ENCODE results near the gene UBE2E2. TPM values are rescaled to one million over a fixed set of nuclear protein-coding genes. Genes with fewer than 3 reads are reported as not detected.
A peak's percentile ranks its signal among the peaks of the same experiment; 100 is the strongest.

The UBE2E2 gene
- total RNA-seq, 1 experiment from 2014 or later = 38.6 TPM

DNA sequence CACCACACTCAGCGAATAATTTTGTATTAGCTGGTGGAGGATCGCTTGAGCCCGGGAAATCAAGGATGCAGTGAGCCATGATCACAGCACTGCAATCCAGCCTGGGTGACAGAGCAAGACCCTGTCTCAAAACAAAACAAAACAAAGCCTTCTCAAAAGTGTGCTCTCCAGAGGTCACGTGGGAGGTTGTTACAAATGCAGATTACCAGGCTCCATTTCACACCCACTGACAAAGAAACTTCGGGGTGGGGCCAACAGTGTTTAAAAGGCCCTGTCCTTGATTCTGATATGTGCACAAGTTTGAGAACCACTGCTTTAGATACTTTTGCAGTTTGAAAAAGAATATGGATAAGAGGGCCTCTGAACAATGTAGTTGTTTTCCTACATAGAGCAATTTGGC is 80.5 kb downstream of the UBE2E2 start:
- peak overlapping the region in 1 of 3 experiments; percentile 66; a peak in 3 of 7 replicates for H3K27ac Mint-ChIP-seq
- peaks cover 24 to 34% of the 10 kb centered on the region in 2 experiments for H3K4me1 Mint-ChIP-seq
- no peak overlapping the region for H4K91ac ChIP-seq (ENCODE audit: insufficient read length, low read depth, low read length)
- H3K4me3 Mint-ChIP-seq = no peak overlapping the region
- H3K4me2 ChIP-seq (ENCODE audit: insufficient read depth, insufficient read length, low read length) = no peak overlapping the region
- no peaks in the 10 kb centered on the region for H3K9me3 ChIP-seq (ENCODE audit: control insufficient read depth, low read depth, low read length)
- no peak overlapping the region for H2BK12ac ChIP-seq (ENCODE audit: insufficient read length, low read depth, low read length)
- H2BK20ac ChIP-seq (ENCODE audit: low read depth, low read length, poor library complexity, severe bottlenecking) = no peak overlapping the region
- H2BK5ac ChIP-seq (ENCODE audit: insufficient read length, low read length) = no peak overlapping the region
- H3K18ac ChIP-seq (ENCODE audit: insufficient read length, low read depth, low read length) = no peak overlapping the region
- TF ChIP-seq, protein P1, sequence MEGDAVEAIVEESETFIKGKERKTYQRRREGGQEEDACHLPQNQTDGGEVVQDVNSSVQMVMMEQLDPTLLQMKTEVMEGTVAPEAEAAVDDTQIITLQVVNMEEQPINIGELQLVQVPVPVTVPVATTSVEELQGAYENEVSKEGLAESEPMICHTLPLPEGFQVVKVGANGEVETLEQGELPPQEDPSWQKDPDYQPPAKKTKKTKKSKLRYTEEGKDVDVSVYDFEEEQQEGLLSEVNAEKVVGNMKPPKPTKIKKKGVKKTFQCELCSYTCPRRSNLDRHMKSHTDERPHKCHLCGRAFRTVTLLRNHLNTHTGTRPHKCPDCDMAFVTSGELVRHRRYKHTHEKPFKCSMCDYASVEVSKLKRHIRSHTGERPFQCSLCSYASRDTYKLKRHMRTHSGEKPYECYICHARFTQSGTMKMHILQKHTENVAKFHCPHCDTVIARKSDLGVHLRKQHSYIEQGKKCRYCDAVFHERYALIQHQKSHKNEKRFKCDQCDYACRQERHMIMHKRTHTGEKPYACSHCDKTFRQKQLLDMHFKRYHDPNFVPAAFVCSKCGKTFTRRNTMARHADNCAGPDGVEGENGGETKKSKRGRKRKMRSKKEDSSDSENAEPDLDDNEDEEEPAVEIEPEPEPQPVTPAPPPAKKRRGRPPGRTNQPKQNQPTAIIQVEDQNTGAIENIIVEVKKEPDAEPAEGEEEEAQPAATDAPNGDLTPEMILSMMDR (conservative IDR thresholded peaks at IDR 0.05) = no peak
- H3K4me1 ChIP-seq (ENCODE audit: insufficient read depth, low read length) = no peaks in the 10 kb centered on the region; the same call in 1 of the 2 replicates
- H3K36me3 Mint-ChIP-seq (ENCODE audit: insufficient read depth in 1 of 3, low read depth in 3 of 3) = peaks cover 0 to 10% (median 2%) of the 10 kb centered on the region in 3 experiments; a peak in 2 of 7 replicates
- H2AFZ ChIP-seq (ENCODE audit: low read length) = no peak overlapping the region
- no peak overlapping the region for H3K4ac ChIP-seq (ENCODE audit: low read depth, low read length)
- H3K9ac ChIP-seq (ENCODE audit: extremely low read depth, insufficient read length, low read length) = no peak overlapping the region
- H3K56ac ChIP-seq (ENCODE audit: insufficient read length, low read depth, low read length) = no peak overlapping the region
- no peak overlapping the region for H3T11ph ChIP-seq (ENCODE audit: low read length)
- no peak overlapping the region for H2BK15ac ChIP-seq (ENCODE audit: low read depth, low read length)
- no peak overlapping the region for H3K27ac ChIP-seq (ENCODE audit: insufficient read length, low read depth, low read length)
- H3K14ac ChIP-seq (ENCODE audit: insufficient read depth, low read length) = no peak overlapping the region
- H3K23ac ChIP-seq (ENCODE audit: insufficient read length, low read depth, low read length) = no peak overlapping the region
- no peak for DNase-seq
- peaks cover 2% of the 10 kb centered on the region for H3K79me1 ChIP-seq (ENCODE audit: insufficient read depth, low read depth, low read length, poor library complexity, severe bottlenecking)
- H3K23me2 ChIP-seq (ENCODE audit: insufficient read length, low read depth, low read length, poor library complexity, severe bottlenecking) = no peaks in the 10 kb centered on the region
- no peak overlapping the region for H2AK5ac ChIP-seq (ENCODE audit: insufficient read length, low read length)
- no peak overlapping the region for H4K5ac ChIP-seq (ENCODE audit: insufficient read length, low read depth, low read length)
- H3K27me3 Mint-ChIP-seq (ENCODE audit: low read depth) = no peaks in the 10 kb centered on the region
- H3K27me3 ChIP-seq (ENCODE audit: insufficient read depth, low read length) = no peaks in the 10 kb centered on the region
- no peak overlapping the region for H2BK120ac ChIP-seq (ENCODE audit: low read depth, low read length, poor library complexity, severe bottlenecking)
- H3K79me2 ChIP-seq (ENCODE audit: insufficient read depth, low read length) = no peaks in the 10 kb centered on the region; the same call in 1 of the 2 replicates
- peaks cover 0 to 4% of the 10 kb centered on the region in 2 experiments; a peak in 2 of 5 replicates for H3K9me3 Mint-ChIP-seq
- WGBS (ENCODE audit: extremely low coverage, insufficient read length, low lambda C conversion rate) = no CpG with 5 or more reads among the region's 5 CpGs
- no peaks in the 10 kb centered on the region for H4K20me1 ChIP-seq (ENCODE audit: control insufficient read depth, insufficient read depth, insufficient read length)
- no peak overlapping the region for H4K8ac ChIP-seq (replicated peaks; ENCODE audit: insufficient read length, low read depth, low read length)

Data from H9 (cell line).